ENCODE data around the gene SLC2A4RG. TPM values are rescaled to one million over a fixed set of nuclear protein-coding genes. Genes with fewer than 3 reads are reported as not detected.

Gene SLC2A4RG
- polyA plus RNA-seq, 1 donor from 2014 or later, result 2.0 TPM

- Mint-ChIP-seq H3K27ac (no peak within 1 kb of the TSS), H3K36me3 (no peaks in the 10 kb centered on the region), H3K4me3 (peak within 1 kb of the TSS in 1 of 4 donors; percentile 74), H3K9me3 (no peaks in the 10 kb centered on the region), H3K27me3 (no peaks in the 10 kb centered on the region), H3K4me1 (peaks cover 0 to 2% (median 0%) of the 10 kb centered on the region in 3 donors)
Measured at GRCh38 chr20:63696628-63697356, 42.8 kb upstream of the SLC2A4RG start, which contains the start of gene TNFRSF6B. Gene TNFRSF6B, plus strand, starts transcription at chr20:63696652. Its CDS starts 116 bp downstream, at chr20:63696768.

- peaks cover 0 to 2% (median 0%) of the 10 kb centered on the region in 3 donors for H3K4me1 Mint-ChIP-seq
- H3K9me3 Mint-ChIP-seq, result no peaks in the 10 kb centered on the region
- no peaks in the 10 kb centered on the region for H3K36me3 Mint-ChIP-seq
- no peaks in the 10 kb centered on the region for H3K27me3 Mint-ChIP-seq
- no peak overlapping the region for H3K27ac Mint-ChIP-seq
- peak overlapping the region in 1 of 4 donors; percentile 74 for H3K4me3 Mint-ChIP-seq
Measured at GRCh38 chr20:63697357-63697867, 42.2 kb upstream of the SLC2A4RG start.

- Mint-ChIP-seq H3K36me3 (no peaks in the 10 kb centered on the region), H3K4me1 (peaks cover 0 to 2% (median 0%) of the 10 kb centered on the region in 3 donors), H3K27me3 (no peaks in the 10 kb centered on the region), H3K9me3 (no peaks in the 10 kb centered on the region), H3K4me3 (no peak overlapping the region), H3K27ac (peak overlapping the region in 1 of 3 donors; percentile 63)
Measured at GRCh38 chr20:63697868-63698545, 41.6 kb upstream of the SLC2A4RG start.

- no peaks in the 10 kb centered on the region for H3K27me3 Mint-ChIP-seq
- H3K27ac Mint-ChIP-seq, result peak overlapping the region in 1 of 3 donors; percentile 53
- H3K9me3 Mint-ChIP-seq, result no peaks in the 10 kb centered on the region
- H3K4me3 Mint-ChIP-seq, result no peak overlapping the region
- H3K4me1 Mint-ChIP-seq, result peaks cover 0 to 2% (median 0%) of the 10 kb centered on the region in 3 donors
- H3K36me3 Mint-ChIP-seq, result no peaks in the 10 kb centered on the region
Measured at GRCh38 chr20:63698739-63699465, 40.7 kb upstream of the SLC2A4RG start.

GRCh38 chr20:63699466-63700198 lies 39.9 kb upstream of the SLC2A4RG start:
- Mint-ChIP-seq H3K4me3 (no peak overlapping the region), H3K27me3 (no peaks in the 10 kb centered on the region), H3K9me3 (no peaks in the 10 kb centered on the region), H3K27ac (peak overlapping the region in 1 of 3 donors; percentile 53), H3K4me1 (peaks cover 0 to 2% (median 0%) of the 10 kb centered on the region in 3 donors), H3K36me3 (no peaks in the 10 kb centered on the region)

- Mint-ChIP-seq H3K9me3 (no peaks in the 10 kb centered on the region), H3K4me1 (peaks cover 0 to 2% (median 0%) of the 10 kb centered on the region in 3 donors), H3K36me3 (no peaks in the 10 kb centered on the region), H3K27ac (peak overlapping the region in 1 of 3 donors; percentile 56), H3K27me3 (no peaks in the 10 kb centered on the region), H3K4me3 (no peak overlapping the region)
Measured at GRCh38 chr20:63700199-63701050, 39.2 kb upstream of the SLC2A4RG start.

GRCh38 chr20:63701051-63701328 lies 38.6 kb upstream of the SLC2A4RG start:
- H3K9me3 Mint-ChIP-seq, result no peaks in the 10 kb centered on the region
- H3K27me3 Mint-ChIP-seq, result no peaks in the 10 kb centered on the region
- no peaks in the 10 kb centered on the region for H3K36me3 Mint-ChIP-seq
- H3K27ac Mint-ChIP-seq, result no peak overlapping the region
- peaks cover 0 to 5% (median 0%) of the 10 kb centered on the region in 3 donors for H3K4me1 Mint-ChIP-seq
- H3K4me3 Mint-ChIP-seq, result no peak overlapping the region

- H3K4me3 Mint-ChIP-seq, result peak overlapping the region in 1 of 4 donors; percentile 5
- no peaks in the 10 kb centered on the region for H3K27me3 Mint-ChIP-seq
- no peak overlapping the region for H3K27ac Mint-ChIP-seq
- peaks cover under 1 to 8% (median 2%) of the 10 kb centered on the region in 3 donors for H3K4me1 Mint-ChIP-seq
- no peaks in the 10 kb centered on the region for H3K9me3 Mint-ChIP-seq
- H3K36me3 Mint-ChIP-seq, result no peaks in the 10 kb centered on the region
Measured at GRCh38 chr20:63701329-63702035, 38.1 kb upstream of the SLC2A4RG start.

- H3K4me1 Mint-ChIP-seq, result peaks cover 4 to 12% (median 9%) of the 10 kb centered on the region in 3 donors
- H3K27ac Mint-ChIP-seq, result no peak overlapping the region
- H3K36me3 Mint-ChIP-seq, result no peaks in the 10 kb centered on the region
- H3K9me3 Mint-ChIP-seq, result no peaks in the 10 kb centered on the region
- no peak overlapping the region for H3K4me3 Mint-ChIP-seq
- no peaks in the 10 kb centered on the region for H3K27me3 Mint-ChIP-seq
Measured at GRCh38 chr20:63702036-63702665, 37.4 kb upstream of the SLC2A4RG start.

- H3K36me3 Mint-ChIP-seq, result no peaks in the 10 kb centered on the region
- H3K27me3 Mint-ChIP-seq, result no peaks in the 10 kb centered on the region
- H3K4me1 Mint-ChIP-seq, result peaks cover 4 to 11% (median 9%) of the 10 kb centered on the region in 3 donors
- H3K4me3 Mint-ChIP-seq, result no peak overlapping the region
- no peak overlapping the region for H3K27ac Mint-ChIP-seq
- H3K9me3 Mint-ChIP-seq, result no peaks in the 10 kb centered on the region
Measured at GRCh38 chr20:63702751-63703470, 36.7 kb upstream of the SLC2A4RG start.

GRCh38 chr20:63703471-63703975 lies 36.1 kb upstream of the SLC2A4RG start:
- Mint-ChIP-seq H3K27ac (peak overlapping the region in 1 of 3 donors; percentile 19), H3K36me3 (no peaks in the 10 kb centered on the region), H3K4me3 (no peak overlapping the region), H3K9me3 (no peaks in the 10 kb centered on the region), H3K27me3 (no peaks in the 10 kb centered on the region), H3K4me1 (peaks cover 4 to 12% (median 9%) of the 10 kb centered on the region in 3 donors)

GRCh38 chr20:63703976-63704748 lies 35.4 kb upstream of the SLC2A4RG start:
- Mint-ChIP-seq H3K4me3 (no peak overlapping the region), H3K27ac (peak overlapping the region in 1 of 3 donors; percentile 57)

More at GRCh38 chr20:63703976-63704748, 35.4 kb upstream of the SLC2A4RG start:
- no peaks in the 10 kb centered on the region for H3K9me3 Mint-ChIP-seq
- no peaks in the 10 kb centered on the region for H3K27me3 Mint-ChIP-seq
- no peaks in the 10 kb centered on the region for H3K36me3 Mint-ChIP-seq
- peaks cover 5 to 18% (median 9%) of the 10 kb centered on the region in 3 donors for H3K4me1 Mint-ChIP-seq

Data from IgD-negative memory B cell (primary cell).